Measurements from ENCODE around the gene ASIC2. TPM values are rescaled to one million over a fixed set of nuclear protein-coding genes. Genes with fewer than 3 reads are reported as not detected.

Gene ASIC2
- total RNA-seq, 1 experiment from 2014 or later = 4.1 TPM

DNA sequence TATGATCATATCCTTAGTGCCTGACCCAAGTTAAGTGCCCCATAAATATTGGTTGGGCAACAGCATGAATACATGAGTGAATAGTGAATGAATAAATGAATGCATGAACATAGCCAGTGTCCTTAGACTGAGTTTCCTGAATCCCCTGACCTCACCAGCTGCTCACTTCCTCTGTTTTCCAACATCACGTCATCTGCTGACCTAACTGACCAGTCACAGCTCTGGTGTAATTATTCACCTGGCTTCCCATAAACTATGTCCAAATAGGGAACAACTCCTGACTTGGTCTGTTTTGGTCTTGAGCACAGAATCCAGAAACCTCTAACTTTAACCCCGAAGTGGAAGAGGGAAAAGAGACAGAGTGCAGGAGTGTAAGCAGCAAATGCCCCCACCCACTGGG lies 83.4 kb downstream of the ASIC2 start:
- Histone ChIP-seq H3K27me3 (ENCODE audit: control insufficient read depth, insufficient read depth, low read length) (no peaks in the 10 kb centered on the region), H3K9me3 (ENCODE audit: control insufficient read depth, insufficient read depth, low read depth, low read length) (no peaks in the 10 kb centered on the region), H3K36me3 (ENCODE audit: control insufficient read depth, insufficient read depth, low read length) (no peaks in the 10 kb centered on the region), H3K4me1 (ENCODE audit: control insufficient read depth, insufficient read depth, low read length) (no peaks in the 10 kb centered on the region), H3K4me3 (ENCODE audit: low read depth in 2 of 2, low read length in 2 of 2) (no peak overlapping the region), H3K27ac (ENCODE audit: low read length) (no peak overlapping the region)
- TF ChIP-seq POLR2AphosphoS5 (IDR thresholded peaks at IDR 0.05; ENCODE audit: low read depth, low read length) (no peak), SIN3A (IDR thresholded peaks at IDR 0.05; ENCODE audit: borderline replicate concordance, insufficient read depth, low read depth, low read length) (no peak), TCF7L2 (IDR thresholded peaks at IDR 0.05; ENCODE audit: low read depth, low read length) (no peak)
- TF ChIP-seq, protein P1, sequence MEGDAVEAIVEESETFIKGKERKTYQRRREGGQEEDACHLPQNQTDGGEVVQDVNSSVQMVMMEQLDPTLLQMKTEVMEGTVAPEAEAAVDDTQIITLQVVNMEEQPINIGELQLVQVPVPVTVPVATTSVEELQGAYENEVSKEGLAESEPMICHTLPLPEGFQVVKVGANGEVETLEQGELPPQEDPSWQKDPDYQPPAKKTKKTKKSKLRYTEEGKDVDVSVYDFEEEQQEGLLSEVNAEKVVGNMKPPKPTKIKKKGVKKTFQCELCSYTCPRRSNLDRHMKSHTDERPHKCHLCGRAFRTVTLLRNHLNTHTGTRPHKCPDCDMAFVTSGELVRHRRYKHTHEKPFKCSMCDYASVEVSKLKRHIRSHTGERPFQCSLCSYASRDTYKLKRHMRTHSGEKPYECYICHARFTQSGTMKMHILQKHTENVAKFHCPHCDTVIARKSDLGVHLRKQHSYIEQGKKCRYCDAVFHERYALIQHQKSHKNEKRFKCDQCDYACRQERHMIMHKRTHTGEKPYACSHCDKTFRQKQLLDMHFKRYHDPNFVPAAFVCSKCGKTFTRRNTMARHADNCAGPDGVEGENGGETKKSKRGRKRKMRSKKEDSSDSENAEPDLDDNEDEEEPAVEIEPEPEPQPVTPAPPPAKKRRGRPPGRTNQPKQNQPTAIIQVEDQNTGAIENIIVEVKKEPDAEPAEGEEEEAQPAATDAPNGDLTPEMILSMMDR (IDR thresholded peaks at IDR 0.05) = no peak
- TF ChIP-seq, protein P2, sequence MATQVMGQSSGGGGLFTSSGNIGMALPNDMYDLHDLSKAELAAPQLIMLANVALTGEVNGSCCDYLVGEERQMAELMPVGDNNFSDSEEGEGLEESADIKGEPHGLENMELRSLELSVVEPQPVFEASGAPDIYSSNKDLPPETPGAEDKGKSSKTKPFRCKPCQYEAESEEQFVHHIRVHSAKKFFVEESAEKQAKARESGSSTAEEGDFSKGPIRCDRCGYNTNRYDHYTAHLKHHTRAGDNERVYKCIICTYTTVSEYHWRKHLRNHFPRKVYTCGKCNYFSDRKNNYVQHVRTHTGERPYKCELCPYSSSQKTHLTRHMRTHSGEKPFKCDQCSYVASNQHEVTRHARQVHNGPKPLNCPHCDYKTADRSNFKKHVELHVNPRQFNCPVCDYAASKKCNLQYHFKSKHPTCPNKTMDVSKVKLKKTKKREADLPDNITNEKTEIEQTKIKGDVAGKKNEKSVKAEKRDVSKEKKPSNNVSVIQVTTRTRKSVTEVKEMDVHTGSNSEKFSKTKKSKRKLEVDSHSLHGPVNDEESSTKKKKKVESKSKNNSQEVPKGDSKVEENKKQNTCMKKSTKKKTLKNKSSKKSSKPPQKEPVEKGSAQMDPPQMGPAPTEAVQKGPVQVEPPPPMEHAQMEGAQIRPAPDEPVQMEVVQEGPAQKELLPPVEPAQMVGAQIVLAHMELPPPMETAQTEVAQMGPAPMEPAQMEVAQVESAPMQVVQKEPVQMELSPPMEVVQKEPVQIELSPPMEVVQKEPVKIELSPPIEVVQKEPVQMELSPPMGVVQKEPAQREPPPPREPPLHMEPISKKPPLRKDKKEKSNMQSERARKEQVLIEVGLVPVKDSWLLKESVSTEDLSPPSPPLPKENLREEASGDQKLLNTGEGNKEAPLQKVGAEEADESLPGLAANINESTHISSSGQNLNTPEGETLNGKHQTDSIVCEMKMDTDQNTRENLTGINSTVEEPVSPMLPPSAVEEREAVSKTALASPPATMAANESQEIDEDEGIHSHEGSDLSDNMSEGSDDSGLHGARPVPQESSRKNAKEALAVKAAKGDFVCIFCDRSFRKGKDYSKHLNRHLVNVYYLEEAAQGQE (IDR thresholded peaks at IDR 0.05; ENCODE audit: insufficient read depth in 1 of 2, low read depth in 2 of 2, low read length in 1 of 2) = no peak
- ATAC-seq (no peak), DNase-seq (ENCODE audit: low read depth, low spot score) (no peak)
- intact Hi-C loops (cut with micrococcal nuclease; ENCODE audit: unreplicated experiment) = loop anchor here (10.0 kb wide), 1 partner anchor 65 kb away; no protein-coding TSS in a partner anchor
- ChIA-PET POLR2A (no interaction called here), CTCF (no interaction called here)
- BruUV-seq (replicated peaks) = no TSS peak
- in situ Hi-C loops (cut with HindIII; ENCODE audit: low pct_unique_long_range_greater_than_20kb, low sequenced_read_pairs) = no loop called here

DNA sequence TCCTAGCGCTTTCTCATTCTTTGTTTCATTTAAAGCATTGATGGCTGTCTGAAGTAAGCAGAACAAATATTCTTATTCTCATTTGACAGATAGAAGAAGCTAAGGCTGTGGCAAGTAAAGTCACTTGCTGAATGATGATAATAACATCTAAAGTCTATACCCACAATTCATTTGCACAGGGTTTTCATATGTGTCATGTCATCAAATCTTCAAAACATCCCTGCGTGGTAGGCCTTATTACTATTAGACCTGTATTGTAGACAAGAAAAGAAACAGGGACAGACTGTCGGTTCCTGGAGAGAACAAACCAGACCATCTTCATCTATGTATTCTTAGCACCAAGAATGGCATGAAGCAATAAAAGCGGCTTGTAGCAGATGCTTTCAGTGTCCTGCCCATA lies 85.9 kb downstream of the ASIC2 start:
- no peak overlapping the region for H3K4me3 ChIP-seq (ENCODE audit: low read depth in 2 of 2, low read length in 2 of 2)
- ATAC-seq (no peak), DNase-seq (ENCODE audit: low read depth, low spot score) (no peak)
- no peaks in the 10 kb centered on the region for H3K4me1 ChIP-seq (ENCODE audit: control insufficient read depth, insufficient read depth, low read length)
- TF ChIP-seq SIN3A (IDR thresholded peaks at IDR 0.05; ENCODE audit: borderline replicate concordance, insufficient read depth, low read depth, low read length) = no peak
- TF ChIP-seq TCF7L2 (IDR thresholded peaks at IDR 0.05; ENCODE audit: low read depth, low read length) = no peak
- TF ChIP-seq, protein P2 (IDR thresholded peaks at IDR 0.05; ENCODE audit: insufficient read depth in 1 of 2, low read depth in 2 of 2, low read length in 1 of 2) = no peak
- TF ChIP-seq, protein P1 (IDR thresholded peaks at IDR 0.05) = no peak
- TF ChIP-seq POLR2AphosphoS5 (IDR thresholded peaks at IDR 0.05; ENCODE audit: low read depth, low read length) = no peak
- H3K27me3 ChIP-seq (ENCODE audit: control insufficient read depth, insufficient read depth, low read length) = no peaks in the 10 kb centered on the region
- POLR2A ChIA-PET = no interaction called here
- no peaks in the 10 kb centered on the region for H3K36me3 ChIP-seq (ENCODE audit: control insufficient read depth, insufficient read depth, low read length)
- in situ Hi-C loops (cut with HindIII; ENCODE audit: low pct_unique_long_range_greater_than_20kb, low sequenced_read_pairs) = no loop called here
- CTCF ChIA-PET = no interaction called here
- no TSS peak for BruUV-seq (replicated peaks)
- no peaks in the 10 kb centered on the region for H3K9me3 ChIP-seq (ENCODE audit: control insufficient read depth, insufficient read depth, low read depth, low read length)
- intact Hi-C loops (cut with micrococcal nuclease; ENCODE audit: unreplicated experiment) = no loop called here
- no peak overlapping the region for H3K27ac ChIP-seq (ENCODE audit: low read length)

Data from Panc1 (cell line).